Natural killer cell (primary cell): ENCODE measurements around the gene BORCS5. TPM values are rescaled to one million over a fixed set of nuclear protein-coding genes. Genes with fewer than 3 reads are reported as not detected.

ENCODE experiments used
- ATAC-seq, 3 donors: fragments of 150-1000 bp in 2 of 3; fragments of 200-7000 bp in 1 of 3; cut with Tn5 transposase; 1 replicate in 1 of 3; 2 replicates in 2 of 3; pipeline ENCODE4 v1.10.0; 2021; ENCODE audit warnings: mild to moderate bottlenecking in 2 of 3, moderate library complexity in 2 of 3
- DNase-seq, 2 donors: peaks; one replicate each; pipeline versions ENCODE4 v3.0.0 to v3.0.0-alpha.2; 2013 to 2021; ENCODE audit warnings: mixed read lengths in 1 of 2
- H3K27ac ChIP-seq: one replicate; pipeline ENCODE4 v1.5.1; 2013; ENCODE audit warnings: mild to moderate bottlenecking, low read length
- H3K27me3 ChIP-seq: one replicate; pipeline ENCODE4 v1.6.1; 2013; ENCODE audit warnings: low read length; ENCODE audit not compliant: control insufficient read depth, insufficient read depth
- H3K36me3 ChIP-seq: one replicate; pipeline ENCODE4 v1.6.1; 2013; ENCODE audit warnings: low read length; ENCODE audit not compliant: control insufficient read depth, insufficient read depth
- H3K4me1 ChIP-seq: one replicate; pipeline ENCODE4 v1.6.1; 2013; ENCODE audit warnings: low read length; ENCODE audit not compliant: control insufficient read depth, insufficient read depth
- H3K4me3 ChIP-seq: one replicate; pipeline ENCODE4 v1.5.1; 2013; ENCODE audit warnings: low read length
- H3K9me3 ChIP-seq: one replicate; pipeline ENCODE4 v1.6.1; 2013; ENCODE audit warnings: low read length; ENCODE audit not compliant: control insufficient read depth, insufficient read depth
- H3K27ac Mint-ChIP-seq, 2 donors: one replicate each; pipeline ENCODE4 v1.8.0; 2022; ENCODE audit warnings: mild to moderate bottlenecking in 2 of 2, mixed read lengths in 2 of 2, moderate library complexity in 1 of 2
- H3K27me3 Mint-ChIP-seq, 2 donors: one replicate each; pipeline ENCODE4 v1.8.0; 2022; ENCODE audit warnings: low read depth in 2 of 2, mixed read lengths in 2 of 2
- H3K36me3 Mint-ChIP-seq: one replicate; pipeline ENCODE4 v1.8.0; 2022; ENCODE audit warnings: mixed read lengths
- H3K4me1 Mint-ChIP-seq, 2 donors: one replicate each; pipeline ENCODE4 v1.8.0; 2022; ENCODE audit warnings: mixed read lengths in 2 of 2
- H3K4me3 Mint-ChIP-seq: one replicate; pipeline ENCODE4 v1.8.0; 2022; ENCODE audit warnings: mild to moderate bottlenecking, moderate library complexity, mixed read lengths
- H3K9me3 Mint-ChIP-seq, 2 donors: one replicate each; pipeline ENCODE4 v1.8.0; 2022; ENCODE audit warnings: mixed read lengths in 2 of 2
- WGBS: methylation state at CpG from one replicate; pipeline ENCODE4 v1.1.7; 2013; ENCODE audit warnings: missing lambda C conversion rate; ENCODE audit not compliant: insufficient coverage; 5-methylcytosine and 5-hydroxymethylcytosine counted together
- intact Hi-C: fragments of 100-400 bp; cut with micrococcal nuclease; formaldehyde crosslinking; loops from one replicate; pipeline ENCODE4 v1.14.2; 2022
- total RNA-seq, 4 donors: library from RNA; stranded (reverse); fragments of 120-200 nt in 1 of 4; gene quantifications; one replicate each; pipeline versions ENCODE4 v1.2.3 to v1.2.4, GENCODE V29; 2013 to 2022
- TF ChIP-seq, protein P1 (sequence below): fragments of 200-600 bp; IDR thresholded peaks from one replicate; pipeline ENCODE4 v1.8.0; 2022; ENCODE audit warnings: antibody characterized with exemption

The BORCS5 gene
- total RNA-seq, 3 donors from 2014 or later (not counting 1 experiment from before 2014, with no cell fraction given), result 28.5 to 32.8 (median 29.2) TPM

DNA sequence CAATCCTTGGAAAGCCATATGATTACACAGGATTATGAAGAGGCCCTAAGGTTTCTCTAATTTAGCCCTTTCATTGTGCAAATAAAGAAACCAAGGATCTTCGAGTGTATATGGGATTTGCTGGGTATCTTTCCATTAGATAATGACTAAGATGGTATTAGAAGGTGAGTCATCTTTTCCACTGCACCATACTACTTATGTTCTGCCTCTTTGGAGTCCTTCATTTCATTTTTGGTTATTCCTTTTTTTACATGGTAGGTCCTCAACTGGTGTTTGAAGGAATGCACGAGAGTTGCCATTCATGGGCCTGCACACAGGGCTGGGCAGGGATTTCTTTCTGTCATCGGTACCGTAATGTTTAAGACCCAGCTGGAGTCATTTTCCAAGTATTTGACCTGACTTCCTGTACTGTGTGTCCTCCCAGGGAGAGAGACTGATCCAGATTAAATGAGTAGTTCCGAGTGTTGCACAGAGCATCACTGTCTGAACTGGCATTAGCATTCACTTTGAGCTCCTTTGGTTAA is 85.7 kb downstream of the BORCS5 start:
- peak overlapping the region; percentile 78 for H3K27ac ChIP-seq
- peaks cover 40% of the 10 kb centered on the region for H3K4me1 ChIP-seq
- peaks cover 49 to 55% of the 10 kb centered on the region in 2 donors for H3K4me1 Mint-ChIP-seq
- H3K9me3 ChIP-seq, result no peaks in the 10 kb centered on the region
- TF ChIP-seq, protein P1, sequence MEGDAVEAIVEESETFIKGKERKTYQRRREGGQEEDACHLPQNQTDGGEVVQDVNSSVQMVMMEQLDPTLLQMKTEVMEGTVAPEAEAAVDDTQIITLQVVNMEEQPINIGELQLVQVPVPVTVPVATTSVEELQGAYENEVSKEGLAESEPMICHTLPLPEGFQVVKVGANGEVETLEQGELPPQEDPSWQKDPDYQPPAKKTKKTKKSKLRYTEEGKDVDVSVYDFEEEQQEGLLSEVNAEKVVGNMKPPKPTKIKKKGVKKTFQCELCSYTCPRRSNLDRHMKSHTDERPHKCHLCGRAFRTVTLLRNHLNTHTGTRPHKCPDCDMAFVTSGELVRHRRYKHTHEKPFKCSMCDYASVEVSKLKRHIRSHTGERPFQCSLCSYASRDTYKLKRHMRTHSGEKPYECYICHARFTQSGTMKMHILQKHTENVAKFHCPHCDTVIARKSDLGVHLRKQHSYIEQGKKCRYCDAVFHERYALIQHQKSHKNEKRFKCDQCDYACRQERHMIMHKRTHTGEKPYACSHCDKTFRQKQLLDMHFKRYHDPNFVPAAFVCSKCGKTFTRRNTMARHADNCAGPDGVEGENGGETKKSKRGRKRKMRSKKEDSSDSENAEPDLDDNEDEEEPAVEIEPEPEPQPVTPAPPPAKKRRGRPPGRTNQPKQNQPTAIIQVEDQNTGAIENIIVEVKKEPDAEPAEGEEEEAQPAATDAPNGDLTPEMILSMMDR, result no peak
- H3K4me3 ChIP-seq, result no peak overlapping the region
- peak overlapping the region; percentile 65 for H3K4me3 Mint-ChIP-seq
- H3K27me3 Mint-ChIP-seq, result no peaks in the 10 kb centered on the region
- no peaks in the 10 kb centered on the region for H3K36me3 ChIP-seq
- H3K36me3 Mint-ChIP-seq, result no peaks in the 10 kb centered on the region
- H3K27ac Mint-ChIP-seq, result peak overlapping the region; percentile 94 to 98
- WGBS, result 95% methylated on average over 4 of the region's 5 CpGs
- ATAC-seq (peak in 1 of 3 donors; percentile 13), DNase-seq (peak in 1 of 2 donors; percentile 55)
- H3K9me3 Mint-ChIP-seq, result no peaks in the 10 kb centered on the region
- no peaks in the 10 kb centered on the region for H3K27me3 ChIP-seq
- intact Hi-C loops, result loop anchor here (1.0 to 5.0 kb wide), 3 partner anchors 58 to 274 kb away; partner anchors contain the start of genes CDKN1B and DUSP16

DNA sequence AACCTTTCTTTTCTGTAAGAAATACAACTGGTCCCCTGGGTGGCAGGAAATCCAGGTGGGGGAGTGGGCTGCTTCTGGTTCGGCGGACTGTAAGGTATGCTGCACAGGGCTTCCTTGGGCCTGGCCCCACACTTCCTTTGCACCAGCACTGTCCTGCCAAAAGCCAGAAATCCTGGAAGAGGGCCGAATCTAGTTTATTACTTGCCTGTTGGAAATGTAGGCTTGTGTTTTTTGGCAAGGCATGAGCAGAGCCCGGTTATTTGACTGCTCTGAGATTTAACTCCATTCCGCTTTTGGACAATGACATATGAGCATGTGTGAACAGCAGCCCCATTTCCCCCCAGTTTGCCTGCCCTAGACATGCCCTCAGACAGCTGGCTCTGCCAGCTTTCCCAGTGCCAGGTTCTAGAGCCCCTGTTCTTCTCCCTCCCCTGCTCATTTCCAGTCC is 86.6 kb downstream of the BORCS5 start:
- Mint-ChIP-seq H3K9me3 (no peaks in the 10 kb centered on the region), H3K27ac (peak overlapping the region; percentile 94 to 98), H3K36me3 (no peaks in the 10 kb centered on the region), H3K4me1 (peaks cover 49 to 55% of the 10 kb centered on the region in 2 donors), H3K4me3 (no peak overlapping the region), H3K27me3 (no peaks in the 10 kb centered on the region)
- 97% methylated on average over 5 of the region's 5 CpGs for WGBS
- peak overlapping the region; percentile 78 for H3K27ac ChIP-seq
- no peaks in the 10 kb centered on the region for H3K36me3 ChIP-seq
- no peaks in the 10 kb centered on the region for H3K9me3 ChIP-seq
- intact Hi-C loops, result loop anchor here (2.0 to 5.0 kb wide), 2 partner anchors 119 to 273 kb away; partner anchors contain the start of genes CDKN1B and DUSP16
- no peak for DNase-seq
- no peak for ATAC-seq
- TF ChIP-seq, protein P1, result no peak
- no peak overlapping the region for H3K4me3 ChIP-seq
- H3K4me1 ChIP-seq, result peaks cover 40% of the 10 kb centered on the region
- H3K27me3 ChIP-seq, result no peaks in the 10 kb centered on the region

DNA sequence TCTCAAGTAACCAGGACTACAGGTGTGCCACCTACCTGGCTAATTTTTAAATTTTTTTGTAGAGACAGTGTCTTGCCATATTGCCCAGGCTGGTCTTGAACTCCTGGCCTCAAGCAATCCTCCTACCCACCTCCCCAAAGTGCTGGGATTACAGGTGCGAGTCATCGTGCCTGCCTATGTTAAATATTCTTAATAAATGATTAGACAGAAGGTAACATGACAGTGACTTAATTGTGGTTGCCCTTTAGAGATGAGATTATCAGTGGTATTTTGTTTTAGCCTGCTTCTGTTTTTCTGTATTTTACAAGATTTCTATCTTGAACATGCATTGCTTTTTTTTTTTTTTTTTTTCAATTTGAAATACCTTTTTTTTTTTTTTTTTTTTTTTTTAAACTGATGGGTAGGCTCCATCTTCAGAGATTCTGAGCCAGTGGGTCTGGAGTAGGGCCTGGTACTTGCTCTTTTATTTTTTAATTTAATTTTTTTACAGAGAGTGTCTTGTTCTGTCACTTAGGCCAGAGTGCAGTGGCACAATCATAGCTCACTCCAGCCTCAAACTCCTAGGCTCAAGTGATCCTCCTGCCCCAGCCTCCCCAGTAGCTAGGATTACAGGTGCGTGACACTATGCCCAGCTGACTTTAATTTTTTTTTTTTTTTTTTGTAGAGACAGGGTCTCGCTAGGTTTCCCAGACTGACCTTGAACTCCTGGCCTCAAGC is 88.4 kb downstream of the BORCS5 start:
- DNase-seq (no peak), ATAC-seq (no peak)
- WGBS, result 95% methylated on average over 4 of the region's 4 CpGs
- H3K4me1 ChIP-seq, result peaks cover 31% of the 10 kb centered on the region
- intact Hi-C loops, result no loop called here
- no peaks in the 10 kb centered on the region for H3K36me3 ChIP-seq
- TF ChIP-seq, protein P1, result no peak
- H3K27ac ChIP-seq, result no peak overlapping the region
- H3K9me3 ChIP-seq, result no peaks in the 10 kb centered on the region
- no peak overlapping the region for H3K4me3 Mint-ChIP-seq
- H3K27me3 Mint-ChIP-seq, result no peaks in the 10 kb centered on the region
- no peaks in the 10 kb centered on the region for H3K9me3 Mint-ChIP-seq
- no peak overlapping the region for H3K4me3 ChIP-seq
- no peaks in the 10 kb centered on the region for H3K27me3 ChIP-seq
- H3K4me1 Mint-ChIP-seq, result peaks cover 41 to 48% of the 10 kb centered on the region in 2 donors
- H3K36me3 Mint-ChIP-seq, result no peaks in the 10 kb centered on the region
- no peak overlapping the region for H3K27ac Mint-ChIP-seq
